Measurements from ENCODE around the gene CCDC91.

DNA sequence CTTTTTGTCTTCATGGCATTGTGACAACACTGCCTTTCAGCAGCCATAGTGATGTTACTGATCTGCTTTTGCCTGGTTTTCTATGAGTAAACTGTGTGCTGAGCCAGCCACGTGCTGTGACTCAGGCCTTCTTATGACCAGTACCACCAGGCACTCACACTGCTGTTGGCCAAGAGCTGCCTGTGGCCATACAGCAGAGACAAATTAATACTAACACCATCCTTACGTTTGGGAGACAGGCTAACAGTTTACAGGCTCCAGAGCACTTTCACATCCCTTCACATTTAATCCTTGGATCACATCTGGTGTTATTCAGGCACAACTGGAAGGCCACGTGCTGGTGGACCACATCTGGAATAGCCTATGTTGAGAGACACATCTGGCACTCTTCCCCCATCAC is 377.9 kb downstream of the CCDC91 start:
- TF ChIP-seq, protein P1, sequence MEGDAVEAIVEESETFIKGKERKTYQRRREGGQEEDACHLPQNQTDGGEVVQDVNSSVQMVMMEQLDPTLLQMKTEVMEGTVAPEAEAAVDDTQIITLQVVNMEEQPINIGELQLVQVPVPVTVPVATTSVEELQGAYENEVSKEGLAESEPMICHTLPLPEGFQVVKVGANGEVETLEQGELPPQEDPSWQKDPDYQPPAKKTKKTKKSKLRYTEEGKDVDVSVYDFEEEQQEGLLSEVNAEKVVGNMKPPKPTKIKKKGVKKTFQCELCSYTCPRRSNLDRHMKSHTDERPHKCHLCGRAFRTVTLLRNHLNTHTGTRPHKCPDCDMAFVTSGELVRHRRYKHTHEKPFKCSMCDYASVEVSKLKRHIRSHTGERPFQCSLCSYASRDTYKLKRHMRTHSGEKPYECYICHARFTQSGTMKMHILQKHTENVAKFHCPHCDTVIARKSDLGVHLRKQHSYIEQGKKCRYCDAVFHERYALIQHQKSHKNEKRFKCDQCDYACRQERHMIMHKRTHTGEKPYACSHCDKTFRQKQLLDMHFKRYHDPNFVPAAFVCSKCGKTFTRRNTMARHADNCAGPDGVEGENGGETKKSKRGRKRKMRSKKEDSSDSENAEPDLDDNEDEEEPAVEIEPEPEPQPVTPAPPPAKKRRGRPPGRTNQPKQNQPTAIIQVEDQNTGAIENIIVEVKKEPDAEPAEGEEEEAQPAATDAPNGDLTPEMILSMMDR (IDR thresholded peaks at IDR 0.05): no peak
- no peak for TF ChIP-seq POLR2A (IDR thresholded peaks at IDR 0.05)
